Type B pancreatic cell (in vitro differentiated cells): ENCODE results near the gene DOCK4. TPM values are rescaled to one million over a fixed set of nuclear protein-coding genes. Genes with fewer than 3 reads are reported as not detected.

Experiments
- DNase-seq: peaks from one replicate; pipeline ENCODE4 v3.0.0; 2021; ENCODE audit warnings: mixed read lengths; ENCODE audit not compliant: unreplicated experiment; ENCODE audit errors: extremely low spot score
- H3K27ac Mint-ChIP-seq: 2 replicates; pipeline ENCODE4 v1.8.0; 2021; ENCODE audit warnings: mild to moderate bottlenecking, mixed read lengths
- H3K27me3 Mint-ChIP-seq: 2 replicates; pipeline ENCODE4 v1.8.0; 2021; ENCODE audit warnings: mixed read lengths
- H3K36me3 Mint-ChIP-seq: 2 replicates; pipeline ENCODE4 v1.8.0; 2021; ENCODE audit warnings: mixed read lengths
- H3K4me1 Mint-ChIP-seq: one replicate; pipeline ENCODE4 v1.8.0; 2021; ENCODE audit warnings: mixed read lengths; ENCODE audit not compliant: unreplicated experiment
- H3K4me3 Mint-ChIP-seq: 2 replicates; pipeline ENCODE4 v1.8.0; 2021; ENCODE audit warnings: mild to moderate bottlenecking, mixed read lengths
- H3K9me3 Mint-ChIP-seq: 2 replicates; pipeline ENCODE4 v1.8.0; 2021; ENCODE audit warnings: mixed read lengths
- CTCF ChIP-seq: fragments of 200-600 bp; sonication (generic); conservative IDR thresholded peaks from 2 replicates; pipeline ENCODE4 v1.5.0; 2021; ENCODE audit warnings: antibody characterized with exemption, mild to moderate bottlenecking
- total RNA-seq: library from RNA; stranded (reverse); gene quantifications from 2 replicates; pipeline ENCODE4 v1.2.1, GENCODE V29; 2021; ENCODE audit warnings: low replicate concordance

DOCK4 gene
- total RNA-seq, 1 donor from 2014 or later: 24.6 TPM

DNA sequence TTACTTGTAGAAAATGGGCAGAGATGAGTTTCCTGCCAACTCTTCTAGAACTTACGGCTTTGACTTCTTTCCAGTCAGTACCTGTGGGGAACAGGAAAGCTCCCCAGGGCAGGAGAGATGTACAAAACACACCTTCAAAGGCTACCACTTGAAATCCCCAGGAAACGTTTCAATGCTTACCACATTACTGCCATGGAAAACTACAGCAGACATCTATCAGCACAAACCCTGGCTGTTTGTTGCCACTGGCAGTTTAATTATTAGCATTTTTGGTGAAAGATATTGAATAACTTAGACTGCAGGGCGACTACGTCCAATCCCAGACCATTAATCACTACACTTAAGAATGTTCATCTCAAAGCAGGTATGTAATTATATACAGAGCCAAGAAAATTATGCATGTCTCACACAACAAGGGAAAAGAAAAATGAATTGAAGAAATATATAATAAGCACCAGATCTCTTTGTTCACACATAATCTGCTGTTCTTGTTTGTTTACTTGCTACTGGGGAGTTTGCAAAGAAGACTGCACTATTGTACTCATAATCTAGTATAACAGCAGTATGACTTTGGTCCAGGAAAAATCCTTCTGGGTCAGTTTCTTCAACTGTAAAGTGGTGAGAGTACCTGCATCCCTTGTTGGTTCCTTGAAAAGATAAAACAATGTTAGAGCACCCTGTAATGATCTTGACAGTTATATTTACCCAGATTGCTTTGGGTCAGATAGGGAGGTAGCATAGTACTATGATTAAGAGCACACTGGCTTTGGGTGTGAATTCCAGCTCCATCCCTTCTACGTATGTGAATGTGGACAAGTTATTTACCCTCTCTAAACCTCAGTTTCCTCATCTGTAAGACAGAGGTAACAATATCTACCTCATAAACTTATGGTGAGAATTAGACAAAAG is 138.3 kb downstream of the DOCK4 start:
- peaks cover 9% of the 10 kb centered on the region for H3K9me3 Mint-ChIP-seq
- H3K27me3 Mint-ChIP-seq: no peaks in the 10 kb centered on the region
- H3K4me1 Mint-ChIP-seq: peaks cover 11% of the 10 kb centered on the region
- H3K27ac Mint-ChIP-seq: peak overlapping the region; percentile 3
- H3K4me3 Mint-ChIP-seq: no peak overlapping the region
- TF ChIP-seq CTCF: no peak
- DNase-seq: no peak
- no peaks in the 10 kb centered on the region for H3K36me3 Mint-ChIP-seq

DNA sequence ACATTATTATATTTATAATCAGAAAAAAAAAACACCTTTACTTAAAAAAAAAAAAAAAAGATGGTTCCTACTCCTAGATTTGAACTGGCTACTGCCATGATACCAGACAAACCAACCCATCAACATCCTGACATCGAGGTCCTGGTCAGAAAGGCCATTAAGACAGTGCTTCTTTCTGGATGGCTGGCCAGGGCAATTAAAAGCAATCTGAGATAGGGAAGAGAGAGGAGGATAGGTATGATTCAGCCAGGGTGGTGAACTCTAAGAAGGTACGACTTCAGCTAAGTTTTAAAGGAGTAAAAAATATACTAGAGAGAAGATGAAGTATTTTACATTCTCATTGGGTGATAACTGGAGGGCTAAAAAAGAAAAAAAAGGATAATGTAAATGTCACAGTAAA is 139.0 kb downstream of the DOCK4 start:
- DNase-seq: no peak
- Mint-ChIP-seq H3K4me3 (no peak overlapping the region), H3K4me1 (peaks cover 11% of the 10 kb centered on the region), H3K27ac (no peak overlapping the region), H3K9me3 (peaks cover 9% of the 10 kb centered on the region), H3K27me3 (no peaks in the 10 kb centered on the region), H3K36me3 (no peaks in the 10 kb centered on the region)
- TF ChIP-seq CTCF: no peak

GRCh38 chr7:112065758-112066157 is 140.4 kb downstream of the DOCK4 start:
- Mint-ChIP-seq H3K9me3 (peaks cover 9% of the 10 kb centered on the region), H3K4me3 (no peak overlapping the region), H3K27me3 (no peaks in the 10 kb centered on the region), H3K36me3 (no peaks in the 10 kb centered on the region), H3K4me1 (peaks cover 11% of the 10 kb centered on the region), H3K27ac (no peak overlapping the region)
- DNase-seq: no peak
- no peak for TF ChIP-seq CTCF

GRCh38 chr7:112064627-112065385 is 141.4 kb downstream of the DOCK4 start:
- peaks cover 6% of the 10 kb centered on the region for H3K9me3 Mint-ChIP-seq
- no peak overlapping the region for H3K4me3 Mint-ChIP-seq
- peaks cover 11% of the 10 kb centered on the region for H3K4me1 Mint-ChIP-seq
- no peak overlapping the region for H3K27ac Mint-ChIP-seq
- TF ChIP-seq CTCF: no peak
- DNase-seq: no peak
- H3K36me3 Mint-ChIP-seq: no peaks in the 10 kb centered on the region
- no peaks in the 10 kb centered on the region for H3K27me3 Mint-ChIP-seq

GRCh38 chr7:112063974-112064373 is 142.2 kb downstream of the DOCK4 start:
- H3K27ac Mint-ChIP-seq: no peak overlapping the region
- H3K36me3 Mint-ChIP-seq: no peaks in the 10 kb centered on the region
- H3K9me3 Mint-ChIP-seq: no peaks in the 10 kb centered on the region
- no peak for TF ChIP-seq CTCF
- H3K27me3 Mint-ChIP-seq: no peaks in the 10 kb centered on the region
- DNase-seq: no peak
- peaks cover 11% of the 10 kb centered on the region for H3K4me1 Mint-ChIP-seq
- no peak overlapping the region for H3K4me3 Mint-ChIP-seq
